Thyroid gland (tissue), 4 donors: ENCODE data around the gene UBE2Z.

ENCODE experiments used
- POLR2A ChIP-seq, 2 donors: fragments of 450-650 bp; IDR thresholded peaks; one replicate each; pipeline ENCODE4 v1.6.1; 2017; ENCODE audit warnings: antibody characterized with exemption in 2 of 2, mild to moderate bottlenecking in 2 of 2, moderate library complexity in 1 of 2
- TF ChIP-seq, protein P1 (sequence below), 6 experiments: fragments of 200-600 bp in 3 of 6; fragments of 450-650 bp in 3 of 6; sonication (generic) in 3 of 6; IDR thresholded peaks; one replicate each; pipeline ENCODE4 v1.5.1; 2016 to 2019; ENCODE audit warnings: antibody characterized with exemption in 6 of 6, mild to moderate bottlenecking in 2 of 6, inconsistent platforms in 1 of 6, moderate library complexity in 1 of 6

DNA sequence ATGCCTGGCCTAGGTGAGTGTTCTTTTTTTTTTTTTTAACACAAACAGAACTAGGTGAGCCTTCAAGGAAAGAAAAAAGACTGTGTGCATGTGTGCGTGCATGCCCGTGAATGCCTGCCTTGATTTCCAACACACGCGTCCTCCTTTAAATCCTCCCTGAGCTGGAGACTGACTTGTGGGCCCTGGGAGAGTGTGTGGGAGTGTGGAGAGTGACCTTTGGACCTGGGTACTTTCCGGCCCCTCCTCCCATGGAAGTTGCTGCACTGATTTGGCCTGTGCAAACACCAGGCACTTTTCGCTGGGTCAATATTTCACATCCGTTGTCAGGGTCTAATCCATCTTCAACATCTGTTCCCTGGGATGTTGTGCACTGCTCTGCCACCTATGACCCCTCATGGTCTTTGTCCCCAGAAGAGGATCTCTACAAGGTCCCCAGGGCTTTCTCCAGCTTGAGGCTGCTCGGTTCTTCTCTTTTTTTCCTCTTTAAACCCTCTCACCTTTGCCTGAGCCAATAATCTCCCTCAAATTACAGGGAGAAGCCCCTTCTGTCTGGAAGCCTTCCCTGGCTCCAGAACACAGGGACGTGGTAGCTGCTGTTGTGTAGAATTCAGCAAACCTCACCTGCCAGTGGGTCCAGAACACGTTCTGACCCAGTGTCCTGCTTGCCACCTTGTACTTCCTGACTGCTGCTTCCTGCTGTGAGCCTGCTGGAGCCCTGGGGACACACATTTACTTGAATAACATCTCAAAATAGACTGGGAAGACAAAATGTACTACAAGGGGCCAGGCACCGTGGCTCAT lies 36.5 kb upstream of the UBE2Z start:
- TF ChIP-seq, protein P1, sequence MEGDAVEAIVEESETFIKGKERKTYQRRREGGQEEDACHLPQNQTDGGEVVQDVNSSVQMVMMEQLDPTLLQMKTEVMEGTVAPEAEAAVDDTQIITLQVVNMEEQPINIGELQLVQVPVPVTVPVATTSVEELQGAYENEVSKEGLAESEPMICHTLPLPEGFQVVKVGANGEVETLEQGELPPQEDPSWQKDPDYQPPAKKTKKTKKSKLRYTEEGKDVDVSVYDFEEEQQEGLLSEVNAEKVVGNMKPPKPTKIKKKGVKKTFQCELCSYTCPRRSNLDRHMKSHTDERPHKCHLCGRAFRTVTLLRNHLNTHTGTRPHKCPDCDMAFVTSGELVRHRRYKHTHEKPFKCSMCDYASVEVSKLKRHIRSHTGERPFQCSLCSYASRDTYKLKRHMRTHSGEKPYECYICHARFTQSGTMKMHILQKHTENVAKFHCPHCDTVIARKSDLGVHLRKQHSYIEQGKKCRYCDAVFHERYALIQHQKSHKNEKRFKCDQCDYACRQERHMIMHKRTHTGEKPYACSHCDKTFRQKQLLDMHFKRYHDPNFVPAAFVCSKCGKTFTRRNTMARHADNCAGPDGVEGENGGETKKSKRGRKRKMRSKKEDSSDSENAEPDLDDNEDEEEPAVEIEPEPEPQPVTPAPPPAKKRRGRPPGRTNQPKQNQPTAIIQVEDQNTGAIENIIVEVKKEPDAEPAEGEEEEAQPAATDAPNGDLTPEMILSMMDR (IDR thresholded peaks at IDR 0.05) = no peak
- TF ChIP-seq POLR2A (IDR thresholded peaks at IDR 0.05) = no peak
